ENCODE data around the gene PKDREJ. TPM values are rescaled to one million over a fixed set of nuclear protein-coding genes. Genes with fewer than 3 reads are reported as not detected.

PKDREJ gene
- total and polyA plus RNA-seq, 2 donors (not counting 1 experiment from before 2014, with no cell fraction given) = under 0.01 TPM; not detected in 1

GRCh38 chr22:46300491-46300890 is 37.3 kb upstream of the PKDREJ start:
- H3K9ac ChIP-seq (ENCODE audit: insufficient read depth, low read length) = no peak overlapping the region
- no peaks in the 10 kb centered on the region for H3K9me3 ChIP-seq (ENCODE audit: control insufficient read depth, insufficient read depth, low read depth, low read length)
- H2AFZ ChIP-seq (ENCODE audit: low read length) = no peak overlapping the region
- H3K79me2 ChIP-seq (ENCODE audit: control insufficient read depth, insufficient read depth, low read length) = peaks cover 68% of the 10 kb centered on the region
- no peak overlapping the region for H3K4me2 ChIP-seq (ENCODE audit: extremely low read depth, insufficient read depth, low read length)
- no peaks in the 10 kb centered on the region for H4K20me1 ChIP-seq (ENCODE audit: control insufficient read depth, extremely low read depth, insufficient read depth, low read length)
- DNase-seq (ENCODE audit: low read depth in 2 of 2) = no peak
- H3K4me1 ChIP-seq (ENCODE audit: control insufficient read depth, extremely low read depth, insufficient read depth, low read length) = peaks cover 11% of the 10 kb centered on the region
- TF ChIP-seq EZH2 (IDR thresholded peaks at IDR 0.05; ENCODE audit: low read length, missing control alignments) (no peak), CTCF (conservative IDR thresholded peaks at IDR 0.05 in 1 of 2, IDR thresholded peaks at IDR 0.05 in 1 of 2; ENCODE audit: low read depth in 1 of 2, low read length in 2 of 2) (no peak)
- H3K36me3 ChIP-seq (ENCODE audit: control insufficient read depth, insufficient read depth, low read length) = peaks cover 7% of the 10 kb centered on the region
- no peak overlapping the region for H3K4me3 ChIP-seq (replicated peaks in 1 of 4; ENCODE audit: control extremely low read depth in 1 of 4, insufficient read depth in 1 of 4, low read depth in 3 of 4, low read length in 4 of 4)
- no peaks in the 10 kb centered on the region for H3K27me3 ChIP-seq (ENCODE audit: control insufficient read depth, insufficient read depth, low read length)
- H3K27ac ChIP-seq (ENCODE audit: insufficient read depth, low read length) = no peak overlapping the region

GRCh38 chr22:46299101-46299500 is 36.0 kb upstream of the PKDREJ start:
- H3K79me2 ChIP-seq (ENCODE audit: control insufficient read depth, insufficient read depth, low read length) = peaks cover 56% of the 10 kb centered on the region
- no peak overlapping the region for H2AFZ ChIP-seq (ENCODE audit: low read length)
- H4K20me1 ChIP-seq (ENCODE audit: control insufficient read depth, extremely low read depth, insufficient read depth, low read length) = no peaks in the 10 kb centered on the region
- H3K4me2 ChIP-seq (ENCODE audit: extremely low read depth, insufficient read depth, low read length) = no peak overlapping the region
- DNase-seq (ENCODE audit: low read depth in 2 of 2) = no peak
- no peaks in the 10 kb centered on the region for H3K9me3 ChIP-seq (ENCODE audit: control insufficient read depth, insufficient read depth, low read depth, low read length)
- TF ChIP-seq CTCF (conservative IDR thresholded peaks at IDR 0.05 in 1 of 2, IDR thresholded peaks at IDR 0.05 in 1 of 2; ENCODE audit: low read depth in 1 of 2, low read length in 2 of 2) (no peak), EZH2 (IDR thresholded peaks at IDR 0.05; ENCODE audit: low read length, missing control alignments) (no peak)
- H3K4me1 ChIP-seq (ENCODE audit: control insufficient read depth, extremely low read depth, insufficient read depth, low read length) = peaks cover 11% of the 10 kb centered on the region
- no peak overlapping the region for H3K9ac ChIP-seq (ENCODE audit: insufficient read depth, low read length)
- H3K4me3 ChIP-seq (replicated peaks in 1 of 4; ENCODE audit: control extremely low read depth in 1 of 4, insufficient read depth in 1 of 4, low read depth in 3 of 4, low read length in 4 of 4) = no peak overlapping the region
- H3K27me3 ChIP-seq (ENCODE audit: control insufficient read depth, insufficient read depth, low read length) = no peaks in the 10 kb centered on the region
- H3K27ac ChIP-seq (ENCODE audit: insufficient read depth, low read length) = no peak overlapping the region
- H3K36me3 ChIP-seq (ENCODE audit: control insufficient read depth, insufficient read depth, low read length) = peaks cover 7% of the 10 kb centered on the region

DNA sequence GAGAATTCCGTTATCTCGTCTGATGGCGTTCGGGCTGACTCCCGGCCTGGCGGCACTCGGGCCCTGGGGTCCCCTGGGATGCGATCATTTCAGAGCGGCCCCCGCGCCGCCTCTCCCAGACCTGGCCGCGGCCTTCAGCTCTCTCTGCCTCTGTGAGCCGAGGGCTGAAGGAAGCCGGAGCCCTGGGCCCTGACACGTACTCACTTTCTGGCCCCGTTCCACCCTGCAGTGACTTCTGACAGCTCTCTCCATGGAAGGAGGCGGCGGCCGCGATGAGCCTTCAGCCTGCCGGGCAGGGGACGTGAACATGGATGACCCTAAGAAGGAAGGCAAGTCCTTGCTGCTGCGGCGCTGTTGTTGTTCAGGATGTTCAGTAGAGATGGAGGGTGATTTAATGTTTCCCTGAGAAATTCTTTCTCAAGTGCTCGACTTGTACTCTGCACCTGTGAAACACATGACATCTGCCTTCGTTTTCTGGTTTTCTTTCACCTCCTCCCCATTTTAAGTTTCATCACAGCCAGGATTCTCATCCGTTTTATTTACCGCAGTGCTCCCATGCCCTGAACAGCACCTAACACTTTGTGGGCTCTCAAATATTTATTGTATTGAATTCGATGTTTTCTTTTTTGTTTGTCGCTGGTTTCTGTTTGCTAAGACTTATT is 34.1 kb upstream of the PKDREJ start:
- Histone ChIP-seq H2AFZ (ENCODE audit: low read length) (peak overlapping the region; percentile 86), H3K27me3 (ENCODE audit: control insufficient read depth, insufficient read depth, low read length) (no peaks in the 10 kb centered on the region), H3K9ac (ENCODE audit: insufficient read depth, low read length) (peak overlapping the region; percentile 69), H3K4me3 (replicated peaks in 1 of 4; ENCODE audit: control extremely low read depth in 1 of 4, insufficient read depth in 1 of 4, low read depth in 3 of 4, low read length in 4 of 4) (peak overlapping the region; percentile 42 to 81 (median 76)), H3K4me2 (ENCODE audit: extremely low read depth, insufficient read depth, low read length) (peak overlapping the region; percentile 100), H3K79me2 (ENCODE audit: control insufficient read depth, insufficient read depth, low read length) (peaks cover 40% of the 10 kb centered on the region), H3K9me3 (ENCODE audit: control insufficient read depth, insufficient read depth, low read depth, low read length) (no peaks in the 10 kb centered on the region), H3K4me1 (ENCODE audit: control insufficient read depth, extremely low read depth, insufficient read depth, low read length) (peaks cover 9% of the 10 kb centered on the region), H3K27ac (ENCODE audit: insufficient read depth, low read length) (peak overlapping the region; percentile 92), H3K36me3 (ENCODE audit: control insufficient read depth, insufficient read depth, low read length) (peaks cover 10% of the 10 kb centered on the region), H4K20me1 (ENCODE audit: control insufficient read depth, extremely low read depth, insufficient read depth, low read length) (no peaks in the 10 kb centered on the region)
- no peak for TF ChIP-seq EZH2 (IDR thresholded peaks at IDR 0.05; ENCODE audit: low read length, missing control alignments)
- DNase-seq (ENCODE audit: low read depth in 2 of 2) = peak; percentile 9 to 50

Measured in fibroblast of lung (primary cell).